Measurements from ENCODE around the gene TAS2R43.

TAS2R43 gene

GRCh38 chr12:11089246-11089645 is 2.9 kb downstream of the TAS2R43 start:
- H3K4me1 ChIP-seq (ENCODE audit: control insufficient read depth, low read length), result no peaks in the 10 kb centered on the region
- no peak for TF ChIP-seq EZH2phosphoT487 (IDR thresholded peaks at IDR 0.05; ENCODE audit: borderline replicate concordance, low read length)
- no peak for TF ChIP-seq CTCF (IDR thresholded peaks at IDR 0.05; ENCODE audit: low read depth, low read length, poor library complexity, severe bottlenecking)
- no peaks in the 10 kb centered on the region for H3F3A ChIP-seq (ENCODE audit: control insufficient read depth, insufficient read depth)
- no peaks in the 10 kb centered on the region for H3K79me2 ChIP-seq (ENCODE audit: control insufficient read depth, low read length)
- H4K20me1 ChIP-seq (ENCODE audit: control insufficient read depth, insufficient read depth, low read depth, low read length), result no peaks in the 10 kb centered on the region
- no peaks in the 10 kb centered on the region for H3K9me2 ChIP-seq (replicated peaks; ENCODE audit: control insufficient read depth, low read length)
- H3K27ac ChIP-seq (ENCODE audit: low read depth, low read length), result no peak overlapping the region
- H3K9me3 ChIP-seq (ENCODE audit: control insufficient read depth, insufficient read depth, low read length), result no peaks in the 10 kb centered on the region
- no peaks in the 10 kb centered on the region for H3K27me3 ChIP-seq (ENCODE audit: control insufficient read depth, low read length)
- H3K36me3 ChIP-seq (ENCODE audit: control insufficient read depth, low read length), result no peaks in the 10 kb centered on the region
- H3K4me2 ChIP-seq (ENCODE audit: low read length), result no peak overlapping the region
- no peak overlapping the region for H3K4me3 ChIP-seq (ENCODE audit: low read length)

DNA sequence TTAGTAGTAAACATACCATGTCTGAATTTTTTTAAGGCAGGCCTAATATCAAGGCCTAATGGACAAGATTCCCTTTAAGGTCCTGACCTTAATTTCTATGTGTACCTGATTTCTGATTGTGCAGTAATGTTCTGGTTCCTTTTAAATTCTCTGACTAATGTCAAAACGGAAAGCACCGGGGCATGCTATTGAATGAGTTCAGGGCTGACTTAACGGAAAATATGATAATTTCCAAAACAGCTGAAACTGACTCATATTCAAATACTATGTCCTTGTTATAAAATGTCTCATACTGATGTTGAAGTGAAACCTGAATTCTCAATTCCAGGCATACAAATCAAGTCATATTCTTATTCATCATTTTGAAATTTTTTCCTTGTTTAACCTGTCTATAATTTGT is 6.7 kb downstream of the TAS2R43 start:
- Histone ChIP-seq H4K20me1 (ENCODE audit: control insufficient read depth, insufficient read depth, low read depth, low read length) (no peaks in the 10 kb centered on the region), H3K36me3 (ENCODE audit: control insufficient read depth, low read length) (no peaks in the 10 kb centered on the region), H3K9me2 (replicated peaks; ENCODE audit: control insufficient read depth, low read length) (no peaks in the 10 kb centered on the region), H3K4me2 (ENCODE audit: low read length) (no peak overlapping the region), H3F3A (ENCODE audit: control insufficient read depth, insufficient read depth) (no peaks in the 10 kb centered on the region), H3K9me3 (ENCODE audit: control insufficient read depth, insufficient read depth, low read length) (no peaks in the 10 kb centered on the region; the same call in 1 of the 2 replicates), H3K4me1 (ENCODE audit: control insufficient read depth, low read length) (no peaks in the 10 kb centered on the region), H3K27me3 (ENCODE audit: control insufficient read depth, low read length) (no peaks in the 10 kb centered on the region), H3K79me2 (ENCODE audit: control insufficient read depth, low read length) (no peaks in the 10 kb centered on the region), H3K27ac (ENCODE audit: low read depth, low read length) (no peak overlapping the region), H3K4me3 (ENCODE audit: low read length) (no peak overlapping the region)
- TF ChIP-seq EZH2phosphoT487 (IDR thresholded peaks at IDR 0.05; ENCODE audit: borderline replicate concordance, low read length), result no peak

- no peaks in the 10 kb centered on the region for H3F3A ChIP-seq (ENCODE audit: control insufficient read depth, insufficient read depth)
Measured at GRCh38 chr12:11081987-11082386, 10.1 kb downstream of the TAS2R43 start.

GRCh38 chr12:11078246-11078645 is 13.9 kb downstream of the TAS2R43 start:
- H3K27ac ChIP-seq (ENCODE audit: low read depth, low read length), result no peak overlapping the region
- H3K9me3 ChIP-seq (ENCODE audit: control insufficient read depth, insufficient read depth, low read length), result no peaks in the 10 kb centered on the region; the same call in 1 of the 2 replicates
- H3F3A ChIP-seq (ENCODE audit: control insufficient read depth, insufficient read depth), result no peaks in the 10 kb centered on the region
- H4K20me1 ChIP-seq (ENCODE audit: control insufficient read depth, insufficient read depth, low read depth, low read length), result no peaks in the 10 kb centered on the region
- H3K9me2 ChIP-seq (replicated peaks; ENCODE audit: control insufficient read depth, low read length), result no peaks in the 10 kb centered on the region
- no peak overlapping the region for H3K4me2 ChIP-seq (ENCODE audit: low read length)
- TF ChIP-seq EZH2phosphoT487 (IDR thresholded peaks at IDR 0.05; ENCODE audit: borderline replicate concordance, low read length), result no peak
- TF ChIP-seq CTCF (IDR thresholded peaks at IDR 0.05; ENCODE audit: low read depth, low read length, poor library complexity, severe bottlenecking), result no peak
- no peaks in the 10 kb centered on the region for H3K79me2 ChIP-seq (ENCODE audit: control insufficient read depth, low read length)
- no peaks in the 10 kb centered on the region for H3K36me3 ChIP-seq (ENCODE audit: control insufficient read depth, low read length)
- no peaks in the 10 kb centered on the region for H3K27me3 ChIP-seq (ENCODE audit: control insufficient read depth, low read length)
- no peaks in the 10 kb centered on the region for H3K4me1 ChIP-seq (ENCODE audit: control insufficient read depth, low read length)
- no peak overlapping the region for H3K4me3 ChIP-seq (ENCODE audit: low read length)

More at GRCh38 chr12:11081987-11082386, 10.1 kb downstream of the TAS2R43 start:
- H4K20me1 ChIP-seq (ENCODE audit: control insufficient read depth, insufficient read depth, low read depth, low read length), result no peaks in the 10 kb centered on the region
- no peaks in the 10 kb centered on the region for H3K36me3 ChIP-seq (ENCODE audit: control insufficient read depth, low read length)
- H3K9me3 ChIP-seq (ENCODE audit: control insufficient read depth, insufficient read depth, low read length), result no peaks in the 10 kb centered on the region; the same call in 1 of the 2 replicates
- H3K4me2 ChIP-seq (ENCODE audit: low read length), result no peak overlapping the region
- no peaks in the 10 kb centered on the region for H3K9me2 ChIP-seq (replicated peaks; ENCODE audit: control insufficient read depth, low read length)
- TF ChIP-seq CTCF (IDR thresholded peaks at IDR 0.05; ENCODE audit: low read depth, low read length, poor library complexity, severe bottlenecking) (no peak), EZH2phosphoT487 (IDR thresholded peaks at IDR 0.05; ENCODE audit: borderline replicate concordance, low read length) (no peak)
- no peaks in the 10 kb centered on the region for H3K4me1 ChIP-seq (ENCODE audit: control insufficient read depth, low read length)
- H3K27ac ChIP-seq (ENCODE audit: low read depth, low read length), result no peak overlapping the region
- no peaks in the 10 kb centered on the region for H3K27me3 ChIP-seq (ENCODE audit: control insufficient read depth, low read length)
- no peak overlapping the region for H3K4me3 ChIP-seq (ENCODE audit: low read length)
- H3K79me2 ChIP-seq (ENCODE audit: control insufficient read depth, low read length), result no peaks in the 10 kb centered on the region

Measured in DOHH2 (cell line).